ENCODE results near the gene OIT3.

- TF ChIP-seq CTCF (tag by site-specific recombination; IDR thresholded peaks at IDR 0.05) (no peak), ZBTB21 (tag by site-specific recombination; IDR thresholded peaks at IDR 0.05) (no peak), HOXA7 (CRISPR knock-in tag; IDR thresholded peaks at IDR 0.05; ENCODE audit: borderline replicate concordance) (no peak), ZFP3 (tag by site-specific recombination; IDR thresholded peaks at IDR 0.05; ENCODE audit: low read depth) (no peak), ZNF423 (tag by site-specific recombination; IDR thresholded peaks at IDR 0.05) (no peak)
These were observed 37.7 kb upstream of the OIT3 start for GRCh38 chr10:72855790-72856189.
